Measurements from ENCODE around the gene SLC9A7.

- TF ChIP-seq CTCF (conservative IDR thresholded peaks at IDR 0.05 in 1 of 2, IDR thresholded peaks at IDR 0.05 in 1 of 2; ENCODE audit: low read depth in 1 of 2, low read length in 2 of 2) (no peak), EZH2 (IDR thresholded peaks at IDR 0.05; ENCODE audit: low read length, missing control alignments) (no peak)
Observed at GRCh38 chrX:46597771-46598170, 161.1 kb downstream of the SLC9A7 start.
